ENCODE data around the gene UBE4A.
A peak's percentile ranks its signal among the peaks of the same experiment; 100 is the strongest.

DNA sequence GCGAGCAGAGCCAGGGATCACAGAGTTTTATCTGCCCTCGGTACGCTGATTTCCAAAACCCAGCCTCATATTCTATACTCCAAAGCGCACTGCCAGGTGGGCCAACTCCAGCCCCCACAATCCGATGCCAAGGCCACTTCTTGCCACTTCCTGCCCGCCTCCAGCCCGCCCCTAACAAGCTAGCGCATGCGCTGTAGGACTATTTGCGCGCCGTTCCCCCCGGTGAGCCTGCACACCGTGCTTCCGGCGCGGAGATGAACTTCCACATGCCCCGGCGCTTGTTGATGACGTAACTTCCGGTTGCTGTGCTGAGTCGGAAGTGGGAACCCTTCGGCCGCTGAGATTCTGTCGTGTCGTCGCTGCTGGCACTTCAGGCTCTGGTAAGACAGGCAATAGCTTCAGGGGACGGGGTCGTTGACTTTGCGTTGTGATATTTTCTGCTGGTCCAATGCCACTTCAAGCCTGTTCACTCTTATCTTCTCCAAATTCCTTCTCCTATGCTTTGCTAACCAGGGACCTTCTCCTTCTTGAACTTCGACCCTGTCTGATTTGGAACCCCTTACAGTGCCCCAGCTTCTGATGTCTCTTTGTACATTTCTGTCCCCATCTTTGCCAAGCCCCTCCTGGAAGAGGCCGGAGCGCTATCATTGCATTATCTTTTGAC is at the start of gene UBE4A:
- TF ChIP-seq, protein P1, sequence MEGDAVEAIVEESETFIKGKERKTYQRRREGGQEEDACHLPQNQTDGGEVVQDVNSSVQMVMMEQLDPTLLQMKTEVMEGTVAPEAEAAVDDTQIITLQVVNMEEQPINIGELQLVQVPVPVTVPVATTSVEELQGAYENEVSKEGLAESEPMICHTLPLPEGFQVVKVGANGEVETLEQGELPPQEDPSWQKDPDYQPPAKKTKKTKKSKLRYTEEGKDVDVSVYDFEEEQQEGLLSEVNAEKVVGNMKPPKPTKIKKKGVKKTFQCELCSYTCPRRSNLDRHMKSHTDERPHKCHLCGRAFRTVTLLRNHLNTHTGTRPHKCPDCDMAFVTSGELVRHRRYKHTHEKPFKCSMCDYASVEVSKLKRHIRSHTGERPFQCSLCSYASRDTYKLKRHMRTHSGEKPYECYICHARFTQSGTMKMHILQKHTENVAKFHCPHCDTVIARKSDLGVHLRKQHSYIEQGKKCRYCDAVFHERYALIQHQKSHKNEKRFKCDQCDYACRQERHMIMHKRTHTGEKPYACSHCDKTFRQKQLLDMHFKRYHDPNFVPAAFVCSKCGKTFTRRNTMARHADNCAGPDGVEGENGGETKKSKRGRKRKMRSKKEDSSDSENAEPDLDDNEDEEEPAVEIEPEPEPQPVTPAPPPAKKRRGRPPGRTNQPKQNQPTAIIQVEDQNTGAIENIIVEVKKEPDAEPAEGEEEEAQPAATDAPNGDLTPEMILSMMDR (IDR thresholded peaks at IDR 0.05): no peak
- TF ChIP-seq POLR2A (IDR thresholded peaks at IDR 0.05) (no peak), POLR2AphosphoS5 (IDR thresholded peaks at IDR 0.05) (peak; percentile 73 to 96 (median 84))
